ENCODE measurements around the gene PLEKHO1. TPM values are rescaled to one million over a fixed set of nuclear protein-coding genes. Genes with fewer than 3 reads are reported as not detected.
"Not testable (repeated sequence)": the region's sequence is repeated elsewhere in the genome, so short reads cannot be mapped to it uniquely, and the experiment has no call there.

Gene PLEKHO1
- total RNA-seq, 1 experiment from 2014 or later = 67.2 TPM

DNA sequence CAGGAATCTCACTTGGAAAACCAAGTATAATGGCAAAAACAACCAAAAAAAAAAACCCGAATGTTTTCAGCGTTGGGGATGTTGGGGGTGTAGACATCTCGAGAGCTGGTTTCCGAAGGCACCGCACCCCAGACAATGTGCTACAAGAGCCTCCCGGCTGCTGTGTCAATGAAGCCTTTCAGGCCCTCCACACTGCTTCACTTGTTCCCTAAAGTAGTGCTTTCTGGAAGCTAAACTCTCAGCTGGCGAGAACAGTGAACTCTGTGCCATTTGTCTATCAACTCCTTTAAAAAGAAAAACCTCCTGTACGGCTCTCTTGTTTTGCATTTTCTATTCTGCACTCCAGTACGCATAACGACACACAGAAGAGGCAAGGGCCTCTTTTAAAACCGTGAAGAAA, 32.5 kb downstream of the PLEKHO1 start:
- CTCF ChIA-PET = no interaction called here
- no TSS peak for BruUV-seq (replicated peaks)
- no peak for DNase-seq (ENCODE audit: low spot score)
- Histone ChIP-seq H3K27ac (ENCODE audit: low read depth, low read length, poor library complexity, severe bottlenecking) (no peak overlapping the region), H3K36me3 (ENCODE audit: insufficient read depth, low read length, poor library complexity, severe bottlenecking) (no peaks in the 10 kb centered on the region), H3K4me3 (ENCODE audit: low read depth, low read length, poor library complexity, severe bottlenecking) (no peak overlapping the region), H3K9me3 (ENCODE audit: low read depth, low read length, poor library complexity, severe bottlenecking) (no peaks in the 10 kb centered on the region), H3K4me1 (ENCODE audit: insufficient read depth, low read length, poor library complexity, severe bottlenecking) (peaks cover 6% of the 10 kb centered on the region), H3K27me3 (replicated peaks; ENCODE audit: insufficient read depth, low read depth, low read length, poor library complexity) (no peaks in the 10 kb centered on the region)
- TF ChIP-seq, protein P1, sequence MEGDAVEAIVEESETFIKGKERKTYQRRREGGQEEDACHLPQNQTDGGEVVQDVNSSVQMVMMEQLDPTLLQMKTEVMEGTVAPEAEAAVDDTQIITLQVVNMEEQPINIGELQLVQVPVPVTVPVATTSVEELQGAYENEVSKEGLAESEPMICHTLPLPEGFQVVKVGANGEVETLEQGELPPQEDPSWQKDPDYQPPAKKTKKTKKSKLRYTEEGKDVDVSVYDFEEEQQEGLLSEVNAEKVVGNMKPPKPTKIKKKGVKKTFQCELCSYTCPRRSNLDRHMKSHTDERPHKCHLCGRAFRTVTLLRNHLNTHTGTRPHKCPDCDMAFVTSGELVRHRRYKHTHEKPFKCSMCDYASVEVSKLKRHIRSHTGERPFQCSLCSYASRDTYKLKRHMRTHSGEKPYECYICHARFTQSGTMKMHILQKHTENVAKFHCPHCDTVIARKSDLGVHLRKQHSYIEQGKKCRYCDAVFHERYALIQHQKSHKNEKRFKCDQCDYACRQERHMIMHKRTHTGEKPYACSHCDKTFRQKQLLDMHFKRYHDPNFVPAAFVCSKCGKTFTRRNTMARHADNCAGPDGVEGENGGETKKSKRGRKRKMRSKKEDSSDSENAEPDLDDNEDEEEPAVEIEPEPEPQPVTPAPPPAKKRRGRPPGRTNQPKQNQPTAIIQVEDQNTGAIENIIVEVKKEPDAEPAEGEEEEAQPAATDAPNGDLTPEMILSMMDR (conservative IDR thresholded peaks at IDR 0.05; ENCODE audit: low read depth, low read length) = no peak
- no peak for TF ChIP-seq EZH2 (IDR thresholded peaks at IDR 0.05; ENCODE audit: borderline replicate concordance, low read depth, low read length, poor library complexity, severe bottlenecking)
- POLR2A ChIA-PET (ENCODE audit: low non-redundant PET) = interaction anchor here (0.7 kb wide), 1 partner anchor 171 kb away, joined by 7 read pairs; no protein-coding TSS in a partner anchor
- intact Hi-C loops (cut with micrococcal nuclease; ENCODE audit: unreplicated experiment) = no loop called here

DNA sequence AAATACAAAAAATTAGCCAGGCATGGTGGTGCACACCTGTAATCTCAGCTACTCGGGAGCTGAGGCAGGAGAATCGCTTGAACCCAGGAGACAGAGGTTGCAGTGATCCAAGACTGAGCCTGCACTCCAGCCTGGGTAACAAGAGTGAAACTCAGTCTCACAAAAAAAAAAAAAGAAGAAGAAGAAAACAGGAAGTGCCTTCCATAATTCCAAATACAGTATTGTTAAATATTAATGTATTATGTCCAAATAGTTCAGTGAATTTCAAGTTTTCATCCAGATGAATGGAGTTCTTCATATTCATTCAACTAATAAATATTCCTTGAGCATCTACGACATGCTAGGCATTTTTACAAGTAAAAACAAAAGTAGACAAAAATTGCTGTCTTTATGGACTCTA, 33.3 kb downstream of the PLEKHO1 start:
- Histone ChIP-seq H3K9me3 (ENCODE audit: low read depth, low read length, poor library complexity, severe bottlenecking) (no peaks in the 10 kb centered on the region), H3K27me3 (replicated peaks; ENCODE audit: insufficient read depth, low read depth, low read length, poor library complexity) (no peaks in the 10 kb centered on the region), H3K36me3 (ENCODE audit: insufficient read depth, low read length, poor library complexity, severe bottlenecking) (no peaks in the 10 kb centered on the region), H3K4me3 (ENCODE audit: low read depth, low read length, poor library complexity, severe bottlenecking) (no peak overlapping the region), H3K4me1 (ENCODE audit: insufficient read depth, low read length, poor library complexity, severe bottlenecking) (peaks cover 12% of the 10 kb centered on the region), H3K27ac (ENCODE audit: low read depth, low read length, poor library complexity, severe bottlenecking) (no peak overlapping the region)
- ChIA-PET CTCF (no interaction called here), POLR2A (ENCODE audit: low non-redundant PET) (no interaction called here)
- TF ChIP-seq, protein P1 (conservative IDR thresholded peaks at IDR 0.05; ENCODE audit: low read depth, low read length) = no peak
- TF ChIP-seq EZH2 (IDR thresholded peaks at IDR 0.05; ENCODE audit: borderline replicate concordance, low read depth, low read length, poor library complexity, severe bottlenecking) = no peak
- no peak for DNase-seq (ENCODE audit: low spot score)
- BruUV-seq (replicated peaks) = no TSS peak
- intact Hi-C loops (cut with micrococcal nuclease; ENCODE audit: unreplicated experiment) = no loop called here

DNA sequence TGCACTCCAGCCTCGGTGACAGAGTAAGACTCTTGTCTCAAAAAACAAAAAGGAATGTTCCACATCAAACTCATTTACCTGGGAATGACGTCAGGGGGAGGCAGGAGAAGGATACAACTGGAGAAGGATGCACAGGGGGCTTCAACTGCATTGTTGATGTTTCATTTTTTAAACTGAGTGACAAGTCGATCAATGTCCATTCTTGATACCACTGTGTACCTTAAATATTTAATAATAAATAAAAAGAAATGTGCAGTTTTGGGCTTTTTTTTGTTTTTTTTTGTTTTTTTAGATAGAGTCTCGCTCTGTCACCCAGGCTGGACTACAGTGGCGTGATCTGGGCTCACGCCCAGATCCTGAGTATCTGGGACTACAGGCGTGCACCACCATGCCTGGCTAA, 35.8 kb downstream of the PLEKHO1 start:
- H3K27ac ChIP-seq (ENCODE audit: low read depth, low read length, poor library complexity, severe bottlenecking) = no peak overlapping the region
- CTCF ChIA-PET = no interaction called here
- TF ChIP-seq, protein P1 (conservative IDR thresholded peaks at IDR 0.05; ENCODE audit: low read depth, low read length) = no peak
- TF ChIP-seq EZH2 (IDR thresholded peaks at IDR 0.05; ENCODE audit: borderline replicate concordance, low read depth, low read length, poor library complexity, severe bottlenecking) = no peak
- no peaks in the 10 kb centered on the region for H3K27me3 ChIP-seq (replicated peaks; ENCODE audit: insufficient read depth, low read depth, low read length, poor library complexity)
- H3K9me3 ChIP-seq (ENCODE audit: low read depth, low read length, poor library complexity, severe bottlenecking) = no peaks in the 10 kb centered on the region
- POLR2A ChIA-PET (ENCODE audit: low non-redundant PET) = no interaction called here
- H3K4me1 ChIP-seq (ENCODE audit: insufficient read depth, low read length, poor library complexity, severe bottlenecking) = peaks cover 12% of the 10 kb centered on the region
- no TSS peak for BruUV-seq (replicated peaks)
- H3K4me3 ChIP-seq (ENCODE audit: low read depth, low read length, poor library complexity, severe bottlenecking) = no peak overlapping the region
- intact Hi-C loops (cut with micrococcal nuclease; ENCODE audit: unreplicated experiment) = loop anchor here (5.0 kb wide), 1 partner anchor 113 kb away; no protein-coding TSS in a partner anchor
- H3K36me3 ChIP-seq (ENCODE audit: insufficient read depth, low read length, poor library complexity, severe bottlenecking) = no peaks in the 10 kb centered on the region
- no peak for DNase-seq (ENCODE audit: low spot score)

DNA sequence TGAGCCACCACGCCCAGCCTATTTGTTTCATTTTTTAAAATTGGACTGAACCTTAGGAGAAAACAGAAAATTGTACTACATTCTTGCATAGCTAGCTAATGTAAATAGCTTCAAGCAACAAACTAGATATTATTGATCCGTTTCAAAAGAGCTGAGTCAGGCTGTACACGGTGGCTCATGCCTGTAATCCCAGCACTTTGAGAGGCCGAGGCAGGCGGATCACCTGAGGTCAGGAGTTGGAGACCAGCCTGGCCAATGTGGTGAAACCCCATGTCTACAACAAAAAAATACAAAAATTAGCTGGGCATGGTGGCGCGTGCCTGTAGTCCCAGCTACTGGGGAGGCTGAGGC, 36.7 kb downstream of the PLEKHO1 start:
- ChIA-PET CTCF (interaction anchor here (1.6 kb wide), 2 partner anchors 17 to 226 kb away, joined by 6 read pairs; no protein-coding TSS in a partner anchor), POLR2A (ENCODE audit: low non-redundant PET) (interaction anchor here (0.6 kb wide), 1 partner anchor 298 kb away, joined by 4 read pairs; a partner anchor contains a TSS)
- DNase-seq (ENCODE audit: low spot score); H3K27ac ChIP-seq (ENCODE audit: low read depth, low read length, poor library complexity, severe bottlenecking); H3K4me3 ChIP-seq (ENCODE audit: low read depth, low read length, poor library complexity, severe bottlenecking); H3K27me3 ChIP-seq (replicated peaks; ENCODE audit: insufficient read depth, low read depth, low read length, poor library complexity); H3K9me3 ChIP-seq (ENCODE audit: low read depth, low read length, poor library complexity, severe bottlenecking); BruUV-seq (replicated peaks); H3K36me3 ChIP-seq (ENCODE audit: insufficient read depth, low read length, poor library complexity, severe bottlenecking): not testable (repeated sequence)
- intact Hi-C loops (cut with micrococcal nuclease; ENCODE audit: unreplicated experiment) = loop anchor here (5.0 kb wide), 1 partner anchor 114 kb away; no protein-coding TSS in a partner anchor
- peaks cover 12% of the 10 kb centered on the region for H3K4me1 ChIP-seq (ENCODE audit: insufficient read depth, low read length, poor library complexity, severe bottlenecking)
